Stimulated activated CD4-positive, alpha-beta T cell treated with anti-CD3 and anti-CD28 coated beads, TNF-alpha, amount 100 ng/mL, for 4 hours (primary cell): ENCODE data around the gene SPATA25.
"Not testable (repeated sequence)": the region's sequence is repeated elsewhere in the genome, so short reads cannot be mapped to it uniquely, and the experiment has no call there.

Experiments
- DNase-seq, 3 experiments: peaks; one replicate each; pipeline ENCODE4 v3.0.0-alpha.2; 2020; ENCODE audit warnings: low read depth in 3 of 3

The SPATA25 gene, protein sequence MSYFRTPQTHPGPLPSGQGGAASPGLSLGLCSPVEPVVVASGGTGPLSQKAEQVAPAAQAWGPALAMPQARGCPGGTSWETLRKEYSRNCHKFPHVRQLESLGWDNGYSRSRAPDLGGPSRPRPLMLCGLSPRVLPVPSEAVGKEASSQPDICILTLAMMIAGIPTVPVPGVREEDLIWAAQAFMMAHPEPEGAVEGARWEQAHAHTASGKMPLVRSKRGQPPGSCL

DNA sequence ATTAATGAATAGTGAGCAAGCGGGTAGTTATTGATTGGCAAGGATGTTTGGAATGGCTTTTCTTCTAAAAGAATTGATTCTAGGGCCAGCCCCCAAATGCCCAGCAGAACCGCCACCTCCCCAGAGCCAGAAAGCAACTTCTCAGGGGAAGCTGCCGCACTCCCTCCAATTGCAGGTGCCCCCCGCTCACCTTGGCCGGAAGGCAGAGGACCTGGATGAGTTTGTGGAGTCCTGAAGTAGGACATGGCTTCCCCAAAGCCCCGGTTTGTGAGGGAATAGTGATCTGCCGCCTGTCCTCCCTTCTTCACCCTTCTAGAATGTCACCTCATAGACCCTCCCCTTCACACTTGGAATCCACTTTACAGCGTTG lies at the start of gene SPATA25:
Gene SPATA25, minus strand, starts transcription at position 277 of the 370 bp plus-strand sequence. Its CDS starts 32 bp downstream, at position 245.
- no peak for DNase-seq

DNA sequence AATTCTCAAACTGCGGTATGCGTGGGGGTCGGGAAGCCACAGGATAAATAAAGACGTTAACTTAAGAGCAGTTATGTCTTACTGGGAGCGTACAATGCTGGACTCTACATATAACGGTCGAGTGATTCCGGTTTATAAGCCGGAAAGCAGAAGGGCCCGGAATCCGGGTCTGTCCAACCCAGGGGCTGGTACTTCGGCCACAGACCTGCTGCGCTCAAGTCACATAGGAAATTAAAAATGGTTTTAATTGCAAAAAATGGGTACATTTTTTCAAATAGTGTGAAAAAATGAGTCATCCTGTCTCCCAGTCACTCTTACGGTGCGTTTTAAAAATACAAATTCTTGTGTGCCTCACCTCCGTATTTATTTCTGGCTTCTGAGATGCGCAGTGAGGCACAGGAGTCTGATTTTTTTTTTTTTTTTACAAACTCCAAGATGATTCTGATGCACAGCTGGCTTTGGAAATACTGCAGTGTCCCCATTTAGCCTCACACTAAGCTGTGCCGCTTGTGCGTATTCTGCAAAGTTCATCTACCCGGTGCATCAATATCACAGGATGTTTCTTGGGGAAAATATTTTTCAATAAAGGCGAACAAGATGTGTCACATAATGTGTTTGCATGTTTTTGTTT lies 48.1 kb upstream of the SPATA25 start:
- no peak for DNase-seq

DNA sequence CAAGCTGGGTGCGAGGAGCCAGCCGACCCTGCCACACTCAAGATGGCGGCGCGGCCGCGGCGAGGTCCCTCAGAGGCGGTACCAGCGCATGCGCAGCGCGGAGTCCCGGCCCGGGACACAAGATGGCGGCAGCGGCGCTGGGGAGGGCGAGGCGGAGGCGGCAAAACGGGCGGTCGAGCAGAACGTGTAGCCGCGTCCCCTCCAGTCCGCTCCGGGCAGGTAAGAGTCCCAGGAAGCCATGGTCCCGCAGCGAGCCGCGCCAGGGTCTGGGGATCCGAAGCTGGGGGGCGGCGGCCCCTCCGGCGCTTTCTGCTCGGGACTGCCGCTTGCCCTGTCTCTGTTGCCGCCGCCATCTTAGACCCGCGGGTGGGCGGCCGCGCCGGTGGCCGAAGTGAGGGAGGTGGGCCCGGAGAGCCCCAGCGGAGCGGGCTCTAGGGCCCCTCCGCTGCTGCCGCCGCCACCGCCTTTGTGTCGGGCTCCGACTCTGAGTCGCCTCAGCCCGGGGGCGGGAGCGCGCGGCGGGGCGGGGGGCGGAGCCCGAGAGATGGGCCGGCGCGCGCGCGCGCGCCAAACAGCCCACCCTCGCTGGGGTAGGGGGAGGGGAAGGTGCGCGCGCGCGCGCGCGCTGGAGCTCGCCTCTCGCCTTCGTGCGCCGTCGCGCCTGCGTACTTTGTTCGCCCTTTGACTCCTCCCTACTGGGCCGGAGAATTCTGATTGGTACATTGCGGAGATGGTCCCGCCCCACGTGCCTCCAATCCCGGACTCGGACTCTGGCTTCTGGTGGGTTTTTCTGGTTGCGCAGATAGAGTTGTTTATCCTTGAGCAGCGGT lies 47.4 kb upstream of the SPATA25 start, which contains the start of gene PCIF1:
Gene PCIF1, plus strand, starts transcription at position 98 of the 830 bp plus-strand sequence. CDS start 4,317 bp downstream, outside the sequence.
- peak; percentile 96 to 98 (median 97) for DNase-seq

DNA sequence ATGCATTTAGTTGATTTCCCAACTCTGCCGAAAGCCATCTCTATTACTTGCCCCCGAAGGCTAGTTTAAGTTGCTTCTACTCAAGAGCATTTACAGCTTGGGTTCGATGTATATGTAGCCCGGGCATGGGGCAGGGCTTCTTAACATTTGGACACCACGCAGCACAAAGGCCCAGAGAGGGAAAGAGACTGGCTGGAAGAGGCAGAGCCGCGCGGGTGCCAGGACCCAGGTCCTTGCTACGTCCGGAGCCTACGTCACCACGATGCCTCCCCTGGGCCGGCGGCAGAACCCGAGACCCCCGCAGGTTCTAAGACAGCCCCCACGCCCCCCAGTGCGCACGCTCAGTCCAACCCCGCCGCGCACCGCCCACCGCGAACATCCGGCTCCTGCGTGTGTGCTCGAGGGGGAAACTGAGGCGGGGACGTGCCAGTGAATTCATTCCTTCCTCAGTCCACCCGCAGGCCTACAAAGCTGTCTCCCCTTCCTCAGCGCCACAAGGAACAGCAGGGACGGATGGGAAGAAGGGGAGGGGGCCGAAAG lies 46.7 kb upstream of the SPATA25 start:
- DNase-seq, result no peak

DNA sequence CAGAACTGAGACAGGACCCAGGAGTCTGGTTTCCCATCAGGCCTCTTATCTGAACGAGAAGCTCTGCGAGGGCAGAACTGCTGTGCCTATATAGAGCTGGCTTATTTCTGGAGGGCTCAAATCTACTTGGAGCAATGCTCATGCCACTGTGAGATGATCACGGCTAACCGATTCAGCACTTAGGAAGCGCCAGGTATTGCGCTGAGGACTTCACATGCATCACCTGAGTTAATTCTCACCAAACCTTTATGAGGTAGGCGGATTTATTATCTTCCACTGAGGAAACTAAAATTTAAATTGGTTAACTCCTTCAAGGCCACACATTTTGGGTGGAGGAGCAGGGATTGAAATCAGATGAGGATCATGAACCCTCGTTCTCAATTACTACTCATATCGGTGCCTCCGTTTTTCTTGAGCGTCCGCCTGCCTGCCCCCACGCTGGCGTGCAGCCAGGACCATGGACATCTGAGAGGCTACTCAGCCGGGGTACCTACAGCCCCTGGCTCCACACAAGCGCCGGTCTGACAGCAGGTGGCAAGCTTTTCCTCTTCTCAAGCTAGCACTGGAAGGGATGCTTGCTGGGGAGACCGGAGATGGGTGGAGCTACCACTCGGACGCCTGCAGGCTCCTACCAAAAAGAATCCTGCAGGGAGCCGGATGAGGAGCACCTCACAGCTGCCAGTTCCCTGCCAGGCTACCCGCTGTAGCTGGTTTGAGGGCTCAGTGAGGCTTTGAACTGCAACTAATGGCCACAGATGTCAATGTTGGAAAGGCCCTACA lies 46.0 kb upstream of the SPATA25 start:
- DNase-seq, result no peak

DNA sequence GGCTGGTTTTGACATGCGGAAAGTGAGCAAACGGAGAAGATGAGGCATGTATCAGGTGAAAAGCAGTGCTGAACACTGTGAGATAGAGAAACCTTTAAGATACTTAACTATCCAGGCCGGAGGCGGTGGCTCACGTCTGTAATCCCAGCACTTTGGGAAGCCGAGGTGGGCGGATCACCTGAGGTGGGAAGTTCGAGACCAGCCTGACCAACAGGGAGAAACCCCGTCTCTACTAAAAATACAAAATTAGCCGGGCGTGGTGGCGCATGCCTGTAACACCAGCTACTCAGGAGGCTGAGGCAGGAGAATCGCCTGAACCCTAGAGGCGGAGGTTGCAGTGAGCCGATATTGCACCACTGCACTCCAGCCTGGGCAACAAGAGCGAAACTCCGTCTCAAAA lies 44.3 kb upstream of the SPATA25 start:
- DNase-seq, result not testable (repeated sequence)

DNA sequence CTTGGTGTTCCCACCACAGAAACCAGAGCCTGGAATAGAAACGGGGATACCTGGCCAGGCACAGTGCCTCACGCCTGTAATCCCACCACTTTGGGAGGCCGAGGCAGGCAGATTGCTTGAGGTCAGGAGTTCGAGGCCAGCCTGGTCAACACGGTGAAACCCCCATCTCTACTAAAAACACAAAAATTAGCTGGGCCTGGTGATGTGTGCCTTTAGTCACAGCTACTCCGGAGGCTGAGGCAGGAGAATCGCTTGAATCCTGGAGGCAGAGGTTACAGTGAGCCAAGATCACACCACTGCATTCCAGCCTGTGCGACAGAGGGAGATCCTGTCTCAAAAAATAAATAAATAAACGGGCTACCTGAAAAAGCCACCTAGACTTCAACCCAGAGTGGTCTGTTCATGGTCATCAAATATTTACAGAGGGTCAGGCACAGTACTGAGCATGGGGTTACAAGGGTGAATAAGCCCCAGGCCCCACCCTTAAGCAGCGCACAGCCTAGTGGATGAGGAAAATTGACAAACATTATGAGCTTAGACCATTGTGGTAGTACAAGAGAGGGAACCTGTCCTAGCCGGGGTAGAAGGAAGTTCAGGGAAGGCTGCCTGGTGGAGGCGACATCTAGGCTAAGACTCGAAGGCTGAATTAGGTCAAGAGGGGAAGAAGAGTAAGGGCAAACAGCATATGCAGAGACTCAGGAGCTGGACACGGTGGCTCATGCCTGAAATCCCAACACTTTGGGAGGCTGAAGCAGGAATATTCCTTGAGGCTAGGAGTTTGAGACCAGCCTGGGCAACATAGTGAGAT lies 39.9 kb upstream of the SPATA25 start:
- no peak for DNase-seq

DNA sequence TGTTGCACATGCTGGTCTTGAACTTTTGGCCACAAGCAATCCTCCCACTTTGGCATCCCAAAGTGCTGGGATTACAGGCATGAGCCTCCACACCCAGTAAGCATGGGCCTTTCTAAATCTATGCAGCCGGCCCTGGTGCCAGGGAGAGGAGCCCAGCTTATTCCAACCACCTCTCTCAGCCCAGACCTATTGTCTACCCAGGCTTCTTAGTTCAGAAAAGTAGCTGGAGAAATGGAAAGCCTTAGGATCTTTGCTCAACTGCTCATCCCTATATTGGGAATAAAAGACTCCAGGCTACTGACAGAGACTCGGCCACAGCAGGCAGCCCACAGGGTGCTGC lies 39.3 kb upstream of the SPATA25 start:
- no peak for DNase-seq

DNA sequence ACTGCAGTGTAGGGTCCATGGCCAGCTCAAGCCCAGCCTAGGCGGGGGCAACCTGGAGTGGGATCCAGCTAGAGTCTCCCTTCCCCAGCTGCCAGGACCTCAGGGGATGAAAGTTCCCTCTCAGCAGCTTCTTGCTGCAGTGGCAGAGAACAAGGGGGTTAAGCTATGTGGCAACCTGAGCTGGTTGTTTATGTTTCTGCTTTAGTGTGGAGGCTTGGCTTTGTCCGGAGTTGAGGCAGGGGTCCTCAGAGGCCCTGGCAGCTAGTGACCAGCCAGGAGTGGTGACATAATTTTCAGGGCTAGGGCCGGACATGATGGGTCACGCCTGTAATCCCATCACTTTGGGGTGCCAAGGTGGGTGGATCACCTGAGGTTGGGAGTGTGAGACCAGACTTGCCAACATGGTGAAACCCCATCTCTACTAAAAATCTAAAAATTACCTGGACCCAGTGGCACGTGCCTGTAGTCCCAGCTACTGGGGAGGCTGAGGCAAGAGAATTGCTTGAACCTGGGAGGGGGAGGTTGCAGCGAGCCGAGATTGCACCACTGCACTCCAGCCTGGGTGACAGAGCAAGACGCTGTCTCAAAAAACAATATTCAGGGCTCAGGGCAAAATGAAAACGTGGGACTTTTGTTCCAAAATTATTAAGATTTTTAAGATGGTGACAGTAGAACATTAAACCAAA lies 38.5 kb upstream of the SPATA25 start:
- no peak for DNase-seq

DNA sequence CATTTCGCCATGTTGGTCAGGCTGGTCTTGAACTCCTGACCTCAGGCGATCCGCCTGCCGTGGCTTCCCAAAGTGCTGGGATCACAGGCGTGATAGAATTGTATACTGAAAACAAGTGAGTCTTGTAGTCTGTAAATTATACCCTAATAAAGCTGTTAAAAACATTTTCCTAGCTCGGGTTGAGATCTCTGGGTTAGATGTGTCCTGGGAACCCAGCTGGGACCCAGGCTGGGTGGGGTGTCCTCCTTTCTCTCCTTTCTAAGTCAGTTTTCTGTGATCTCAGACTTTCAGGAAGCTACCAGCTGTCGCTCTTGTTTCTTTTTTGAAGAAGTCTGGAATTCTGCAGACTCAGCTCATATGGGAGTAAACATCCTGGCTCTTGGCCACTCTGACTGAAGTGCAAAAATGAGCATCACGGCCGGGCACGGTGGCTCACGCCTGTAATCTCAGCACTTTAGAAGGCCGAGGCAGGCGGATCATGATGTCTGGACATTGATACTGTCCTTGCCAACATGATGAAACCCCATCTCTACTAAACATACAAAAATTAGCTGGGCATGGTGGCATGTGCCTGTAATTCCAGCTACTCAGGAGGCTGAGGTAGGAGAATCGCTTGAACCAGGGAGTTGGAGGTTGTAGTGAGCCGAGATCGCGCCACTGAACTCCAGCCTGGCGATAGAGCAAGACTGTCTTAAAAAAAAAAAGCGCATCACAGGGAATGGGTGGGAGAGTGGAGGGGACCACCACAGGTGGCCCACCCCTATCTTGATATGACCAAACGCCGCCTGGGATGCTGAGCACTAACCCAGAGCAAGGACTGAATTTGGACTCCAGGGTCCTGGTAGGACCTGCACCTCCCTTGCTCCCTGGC lies 37.2 kb upstream of the SPATA25 start:
- no peak for DNase-seq

DNA sequence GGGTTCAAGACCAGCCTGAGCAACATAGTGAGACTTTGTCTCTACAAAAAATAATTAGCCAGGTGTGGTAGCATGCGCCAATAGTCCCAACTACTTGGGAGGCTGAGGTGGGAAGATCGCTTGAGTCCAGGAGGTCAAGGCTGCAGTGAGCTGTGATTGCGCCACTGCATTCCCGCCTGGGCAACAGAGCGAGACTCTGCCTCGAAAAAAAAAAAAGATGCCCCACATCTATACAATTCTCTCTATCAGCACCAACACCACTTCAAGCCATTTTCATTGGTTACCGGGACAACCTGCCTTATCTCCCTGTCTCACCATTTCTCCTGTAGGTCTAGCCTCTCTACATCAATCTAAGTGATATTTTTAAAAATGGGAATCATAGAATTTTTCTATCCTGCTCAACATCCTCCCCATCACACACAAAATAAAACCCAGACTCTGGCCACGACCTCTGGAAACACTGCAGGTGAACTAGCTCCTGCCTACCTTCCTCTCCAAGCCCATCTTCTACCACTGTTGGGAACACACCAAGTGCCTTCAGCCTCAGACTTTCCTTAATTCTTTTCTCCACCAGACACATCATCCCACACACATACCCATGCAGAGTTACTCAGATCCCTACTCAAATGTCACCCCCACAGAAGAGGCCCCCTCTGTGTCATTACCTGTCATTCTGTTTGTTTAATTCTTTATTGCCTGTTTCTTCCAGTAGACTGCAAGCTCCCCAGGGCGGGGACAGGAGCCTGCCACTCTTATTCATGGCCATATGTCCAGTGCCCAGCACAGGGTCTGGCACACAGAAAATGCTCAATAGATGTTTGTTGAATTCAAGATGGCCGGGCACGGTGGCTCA lies 34.1 kb upstream of the SPATA25 start:
- DNase-seq, result no peak

DNA sequence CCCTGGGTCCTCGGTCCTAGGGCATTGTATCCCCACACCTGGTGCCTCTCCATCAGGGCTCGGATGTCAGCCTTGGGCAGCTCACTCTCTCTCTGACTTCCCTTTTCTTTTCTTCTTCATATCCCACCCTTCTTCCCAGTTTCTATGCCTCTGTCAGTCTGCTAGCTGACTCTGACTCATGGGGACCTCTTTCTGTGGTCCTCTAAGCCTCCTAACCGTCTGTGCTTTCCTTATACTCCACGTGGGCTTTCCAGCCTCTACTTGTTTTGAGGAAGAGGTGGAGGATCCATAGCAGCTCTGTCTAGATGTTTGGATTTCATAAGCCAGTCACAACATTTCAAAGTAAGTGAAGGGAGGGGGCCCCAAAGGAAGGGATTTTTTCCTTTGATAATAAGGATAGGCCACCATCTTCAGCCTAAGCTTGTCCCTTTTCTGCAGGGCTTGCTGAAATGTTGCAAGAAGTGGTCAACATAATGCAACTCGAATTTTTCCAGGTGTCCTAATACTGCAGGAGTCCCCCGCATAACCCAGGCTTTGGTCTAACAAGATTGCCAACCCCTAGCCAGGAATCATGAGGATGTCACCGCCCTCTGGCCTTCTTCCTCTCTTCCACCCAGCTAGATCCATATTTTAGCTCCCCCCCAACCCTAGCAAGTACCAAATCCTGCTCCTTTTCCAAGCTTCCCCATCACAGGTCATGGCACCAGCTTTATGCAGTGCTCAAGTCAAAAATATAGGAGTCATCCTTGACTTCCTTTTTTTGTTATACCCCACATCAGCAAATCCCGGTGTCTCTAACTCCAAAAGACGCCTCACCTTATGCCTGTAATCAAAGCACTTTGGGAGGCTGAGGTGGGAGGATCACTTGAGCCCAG lies 33.3 kb upstream of the SPATA25 start:
- no peak for DNase-seq

DNA sequence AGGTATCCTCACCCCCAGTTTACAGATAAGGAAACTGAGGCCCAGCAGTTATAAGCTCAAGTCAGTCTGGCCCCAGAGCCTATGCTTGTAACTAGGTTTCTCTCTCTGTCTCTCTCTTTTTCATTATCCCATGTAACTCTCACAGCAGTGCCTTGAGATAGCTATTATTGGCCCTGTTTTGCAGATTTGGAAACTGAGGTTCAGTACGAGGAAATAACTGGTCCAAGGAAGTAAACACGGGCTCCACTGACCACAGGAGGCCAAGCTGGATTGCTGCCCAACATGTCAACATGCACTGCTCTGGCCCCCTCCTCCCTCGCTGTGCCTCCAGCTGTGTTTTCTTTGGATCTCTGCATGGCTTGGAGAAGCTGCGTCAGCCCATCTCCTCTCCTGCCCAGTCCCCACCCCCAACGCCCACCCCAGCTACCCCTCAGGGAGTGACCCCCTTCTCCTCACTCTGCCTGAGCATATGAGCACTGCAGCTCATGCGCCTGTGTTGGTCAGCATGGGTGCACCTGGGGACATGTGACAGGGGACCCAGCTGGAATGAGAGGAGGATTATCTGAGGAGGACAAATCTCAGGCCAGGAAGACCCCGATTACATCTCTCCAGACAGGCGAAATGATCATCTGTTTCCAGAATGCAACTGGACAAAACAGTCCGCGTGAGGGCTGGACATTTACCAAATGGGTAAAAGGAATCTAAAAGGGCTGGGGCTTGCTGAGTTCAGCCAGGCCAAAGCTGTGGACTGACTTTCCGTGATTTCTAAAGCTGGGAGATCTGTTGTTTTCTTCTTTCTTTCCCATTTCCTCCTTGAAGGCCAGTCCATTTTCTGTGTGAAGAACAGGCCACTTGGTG lies 32.3 kb upstream of the SPATA25 start:
- DNase-seq, result no peak

DNA sequence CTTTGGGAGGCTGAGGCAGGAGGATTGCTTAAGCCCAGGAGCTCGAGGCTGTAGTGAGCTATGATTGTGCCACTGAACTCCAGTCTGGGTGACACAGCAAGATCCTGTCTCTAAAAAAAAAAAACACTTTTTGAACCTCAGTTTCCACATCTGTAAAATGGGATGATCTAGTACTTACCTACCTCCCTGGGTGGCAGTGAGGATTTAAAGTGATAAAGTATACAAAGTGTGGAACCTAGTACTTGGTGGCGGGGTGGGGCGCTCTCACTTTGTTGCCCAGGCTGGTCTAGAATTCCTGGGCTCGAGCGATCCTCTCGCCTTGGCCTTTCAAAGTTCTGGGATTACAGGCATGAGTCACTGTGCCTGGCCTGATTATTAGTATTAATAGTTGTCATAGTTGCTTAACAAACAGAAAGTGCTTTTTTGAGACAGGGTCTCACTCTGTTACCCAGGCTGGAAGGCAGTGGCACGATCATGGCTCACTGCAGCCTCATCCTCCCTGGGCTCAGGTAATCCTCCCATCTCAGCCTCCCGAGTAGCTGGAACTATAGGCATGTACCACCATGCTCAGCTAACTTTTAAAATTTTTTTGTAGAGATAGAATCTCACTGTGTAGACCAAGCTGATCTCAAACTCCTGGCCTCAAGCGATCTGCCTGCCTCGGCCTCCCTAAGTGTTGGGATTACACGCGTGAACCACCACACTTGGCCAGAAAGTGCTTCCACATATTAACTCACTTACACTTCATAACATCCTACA lies 31.5 kb upstream of the SPATA25 start:
- no peak for DNase-seq

DNA sequence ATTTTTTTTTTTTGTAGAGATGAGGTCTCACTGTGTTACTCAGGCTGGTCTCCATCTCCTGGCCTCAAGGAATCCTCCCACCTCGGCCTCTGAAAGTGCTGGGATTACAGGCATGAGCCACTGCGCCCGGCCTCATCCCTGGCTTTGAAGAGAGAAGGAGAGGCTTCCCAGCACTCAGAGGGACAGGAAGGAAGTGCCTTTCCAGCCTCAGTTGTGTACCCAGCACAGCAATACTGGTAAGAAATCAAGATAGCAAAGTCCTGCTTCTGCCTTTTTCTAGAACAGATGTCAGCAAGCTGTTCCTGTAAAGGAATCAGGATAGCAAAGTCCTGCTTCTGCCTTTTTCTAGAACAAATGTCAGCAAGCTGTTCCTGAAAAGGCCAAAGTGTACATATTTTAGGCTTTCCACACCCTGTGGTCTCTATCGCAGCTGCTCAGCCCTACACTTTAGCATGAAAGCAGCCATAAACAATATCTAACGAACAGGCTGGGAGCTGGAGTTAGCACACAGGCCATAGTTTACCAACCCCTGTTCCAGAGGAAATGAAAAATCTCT lies 30.8 kb upstream of the SPATA25 start:
- no peak for DNase-seq
